Stimulated activated naive CD8-positive, alpha-beta T cell treated with anti-CD3 and anti-CD28 coated beads, Interleukin-15, amount 100 ng/mL, for 72 hours (primary cell): ENCODE data around the gene KLF3.

Source experiments
- ATAC-seq: fragments of 150-1000 bp; cut with Tn5 transposase; 2 replicates; pipeline ENCODE4 v1.10.0; 2021; ENCODE audit warnings: mild to moderate bottlenecking, moderate library complexity
- DNase-seq, 2 donors: peaks; one replicate each; pipeline ENCODE4 v3.0.0; 2021 to 2022
- H3K27ac Mint-ChIP-seq, 2 donors: one replicate each; pipeline ENCODE4 v1.8.0; 2022; ENCODE audit warnings: mild to moderate bottlenecking in 2 of 2, mixed read lengths in 2 of 2, moderate library complexity in 2 of 2
- H3K27me3 Mint-ChIP-seq: one replicate; pipeline ENCODE4 v1.8.0; 2022; ENCODE audit warnings: mixed read lengths
- H3K4me1 Mint-ChIP-seq: one replicate; pipeline ENCODE4 v1.8.0; 2022; ENCODE audit warnings: mild to moderate bottlenecking, mixed read lengths
- H3K4me3 Mint-ChIP-seq, 2 donors: one replicate each; pipeline ENCODE4 v1.8.0; 2022; ENCODE audit warnings: mild to moderate bottlenecking in 2 of 2, mixed read lengths in 2 of 2, moderate library complexity in 1 of 2
- H3K9me3 Mint-ChIP-seq, 2 donors: one replicate each; pipeline ENCODE4 v1.8.0; 2022; ENCODE audit warnings: mixed read lengths in 2 of 2

The KLF3 gene

GRCh38 chr4:38692421-38692820 is 28.4 kb downstream of the KLF3 start:
- no peaks in the 10 kb centered on the region for H3K9me3 Mint-ChIP-seq
- H3K27ac Mint-ChIP-seq, result no peak overlapping the region
- no peak for DNase-seq
- no peaks in the 10 kb centered on the region for H3K27me3 Mint-ChIP-seq
- ATAC-seq, result no peak
- no peak overlapping the region for H3K4me3 Mint-ChIP-seq
- H3K4me1 Mint-ChIP-seq, result peaks cover 40% of the 10 kb centered on the region

- ATAC-seq, result no peak
- peak overlapping the region in 1 of 2 donors; percentile 4 for H3K27ac Mint-ChIP-seq
Measured at GRCh38 chr4:38693569-38693968, 29.6 kb downstream of the KLF3 start.

GRCh38 chr4:38694330-38694729 is 30.3 kb downstream of the KLF3 start:
- H3K27ac Mint-ChIP-seq, result peak overlapping the region in 1 of 2 donors; percentile 28
- DNase-seq, result no peak
- no peaks in the 10 kb centered on the region for H3K9me3 Mint-ChIP-seq
- peaks cover 22% of the 10 kb centered on the region for H3K4me1 Mint-ChIP-seq
- no peak overlapping the region for H3K4me3 Mint-ChIP-seq
- H3K27me3 Mint-ChIP-seq, result no peaks in the 10 kb centered on the region
- no peak for ATAC-seq

More at GRCh38 chr4:38693569-38693968, 29.6 kb downstream of the KLF3 start:
- H3K27me3 Mint-ChIP-seq, result no peaks in the 10 kb centered on the region
- no peaks in the 10 kb centered on the region for H3K9me3 Mint-ChIP-seq
- no peak overlapping the region for H3K4me3 Mint-ChIP-seq
- H3K4me1 Mint-ChIP-seq, result peaks cover 28% of the 10 kb centered on the region
- no peak for DNase-seq

GRCh38 chr4:38695809-38696208 is 31.8 kb downstream of the KLF3 start:
- Mint-ChIP-seq H3K4me1 (peaks cover 22% of the 10 kb centered on the region), H3K27ac (no peak overlapping the region), H3K9me3 (no peaks in the 10 kb centered on the region), H3K27me3 (no peaks in the 10 kb centered on the region), H3K4me3 (no peak overlapping the region)
- ATAC-seq (no peak), DNase-seq (no peak)

GRCh38 chr4:38696697-38697096 is 32.7 kb downstream of the KLF3 start:
- no peaks in the 10 kb centered on the region for H3K9me3 Mint-ChIP-seq
- H3K27me3 Mint-ChIP-seq, result no peaks in the 10 kb centered on the region
- H3K4me1 Mint-ChIP-seq, result peaks cover 22% of the 10 kb centered on the region
- ATAC-seq, result no peak
- DNase-seq, result no peak
- H3K4me3 Mint-ChIP-seq, result no peak overlapping the region
- H3K27ac Mint-ChIP-seq, result peak overlapping the region in 1 of 2 donors; percentile 1

GRCh38 chr4:38698176-38698575 is 34.2 kb downstream of the KLF3 start:
- Mint-ChIP-seq H3K4me3 (no peak overlapping the region), H3K9me3 (no peaks in the 10 kb centered on the region), H3K27ac (no peak overlapping the region), H3K27me3 (no peaks in the 10 kb centered on the region), H3K4me1 (peaks cover 21% of the 10 kb centered on the region)
- DNase-seq (no peak), ATAC-seq (no peak)

GRCh38 chr4:38699112-38699511 is 35.1 kb downstream of the KLF3 start:
- Mint-ChIP-seq H3K9me3 (no peaks in the 10 kb centered on the region), H3K27ac (no peak overlapping the region), H3K4me1 (peaks cover 12% of the 10 kb centered on the region), H3K4me3 (no peak overlapping the region), H3K27me3 (no peaks in the 10 kb centered on the region)
- ATAC-seq (no peak), DNase-seq (no peak)

- ATAC-seq, result no peak
- no peak for DNase-seq
- Mint-ChIP-seq H3K27ac (no peak overlapping the region), H3K27me3 (no peaks in the 10 kb centered on the region), H3K4me3 (no peak overlapping the region), H3K9me3 (no peaks in the 10 kb centered on the region), H3K4me1 (peaks cover 6% of the 10 kb centered on the region)
Measured at GRCh38 chr4:38703635-38704034, 39.6 kb downstream of the KLF3 start.

- no peak overlapping the region for H3K4me3 Mint-ChIP-seq
- DNase-seq (no peak), ATAC-seq (no peak)
- H3K27ac Mint-ChIP-seq, result no peak overlapping the region
- H3K4me1 Mint-ChIP-seq, result peaks cover 6% of the 10 kb centered on the region
- H3K9me3 Mint-ChIP-seq, result no peaks in the 10 kb centered on the region
- no peaks in the 10 kb centered on the region for H3K27me3 Mint-ChIP-seq
Measured at GRCh38 chr4:38704622-38705154, 40.7 kb downstream of the KLF3 start.

GRCh38 chr4:38706301-38706700 is 42.3 kb downstream of the KLF3 start:
- Mint-ChIP-seq H3K27me3 (no peaks in the 10 kb centered on the region), H3K27ac (no peak overlapping the region), H3K4me3 (no peak overlapping the region), H3K9me3 (no peaks in the 10 kb centered on the region), H3K4me1 (peaks cover 6% of the 10 kb centered on the region)
- DNase-seq, result no peak
- no peak for ATAC-seq

- Mint-ChIP-seq H3K4me1 (peaks cover 3% of the 10 kb centered on the region), H3K27me3 (no peaks in the 10 kb centered on the region), H3K27ac (no peak overlapping the region), H3K9me3 (peaks cover 5 to 7% of the 10 kb centered on the region in 2 donors), H3K4me3 (no peak overlapping the region)
- peak; percentile 78 for ATAC-seq
- DNase-seq, result no peak
Measured at GRCh38 chr4:38710053-38710452, 46.1 kb downstream of the KLF3 start.

GRCh38 chr4:38711066-38711465 is 47.1 kb downstream of the KLF3 start:
- peaks cover 5 to 7% of the 10 kb centered on the region in 2 donors for H3K9me3 Mint-ChIP-seq
- H3K27ac Mint-ChIP-seq, result no peak overlapping the region
- no peak overlapping the region for H3K4me3 Mint-ChIP-seq
- no peaks in the 10 kb centered on the region for H3K27me3 Mint-ChIP-seq
- no peaks in the 10 kb centered on the region for H3K4me1 Mint-ChIP-seq
- no peak for DNase-seq
- no peak for ATAC-seq

GRCh38 chr4:38715050-38715449 is 51.1 kb downstream of the KLF3 start:
- ATAC-seq (no peak), DNase-seq (no peak)
- Mint-ChIP-seq H3K27me3 (no peaks in the 10 kb centered on the region), H3K4me1 (no peaks in the 10 kb centered on the region), H3K9me3 (peaks cover 5 to 7% of the 10 kb centered on the region in 2 donors), H3K4me3 (no peak overlapping the region), H3K27ac (no peak overlapping the region)

- no peaks in the 10 kb centered on the region for H3K27me3 Mint-ChIP-seq
- H3K4me3 Mint-ChIP-seq, result no peak overlapping the region
- DNase-seq (no peak), ATAC-seq (no peak)
- no peaks in the 10 kb centered on the region for H3K4me1 Mint-ChIP-seq
- peaks cover 5 to 7% of the 10 kb centered on the region in 2 donors for H3K9me3 Mint-ChIP-seq
- H3K27ac Mint-ChIP-seq, result no peak overlapping the region
Measured at GRCh38 chr4:38716256-38716655, 52.3 kb downstream of the KLF3 start.

GRCh38 chr4:38717604-38718003 is 53.6 kb downstream of the KLF3 start:
- no peak overlapping the region for H3K4me3 Mint-ChIP-seq
- no peaks in the 10 kb centered on the region for H3K27me3 Mint-ChIP-seq
- no peak overlapping the region for H3K27ac Mint-ChIP-seq
- peaks cover 0 to 7% of the 10 kb centered on the region in 2 donors for H3K9me3 Mint-ChIP-seq
- DNase-seq (no peak), ATAC-seq (no peak)
- H3K4me1 Mint-ChIP-seq, result no peaks in the 10 kb centered on the region

GRCh38 chr4:38723114-38723513 is 59.1 kb downstream of the KLF3 start:
- ATAC-seq (no peak), DNase-seq (no peak)
- Mint-ChIP-seq H3K9me3 (no peaks in the 10 kb centered on the region), H3K4me1 (peaks cover 8% of the 10 kb centered on the region), H3K27ac (no peak overlapping the region), H3K27me3 (no peaks in the 10 kb centered on the region), H3K4me3 (no peak overlapping the region)

- Mint-ChIP-seq H3K27me3 (no peaks in the 10 kb centered on the region), H3K4me1 (peaks cover 8% of the 10 kb centered on the region), H3K4me3 (no peak overlapping the region), H3K27ac (no peak overlapping the region), H3K9me3 (no peaks in the 10 kb centered on the region)
- DNase-seq (no peak), ATAC-seq (no peak)
Measured at GRCh38 chr4:38723726-38724474, 59.9 kb downstream of the KLF3 start.
